A673 (cell line): ENCODE data around the gene RAB23.

Source experiments
- CTCF ChIP-seq: fragments of 300-800, 200-600 bp; sonication (generic); conservative IDR thresholded peaks from 2 replicates; pipeline ENCODE4 v1.5.1; 2017; ENCODE audit warnings: low read depth, mild to moderate bottlenecking, antibody characterized with exemption, low read length, moderate library complexity, mixed read lengths
- EZH2 ChIP-seq: fragments of 200-600 bp; sonication (generic); IDR thresholded peaks from 2 replicates; pipeline ENCODE4 v1.6.1; 2017; ENCODE audit warnings: borderline replicate concordance, low read depth, mild to moderate bottlenecking, mixed read lengths, antibody characterized with exemption, low read length; ENCODE audit not compliant: poor library complexity, severe bottlenecking

- TF ChIP-seq CTCF = no peak
- no peak for TF ChIP-seq EZH2
Measured at GRCh38 chr6:57141451-57142177, 80.5 kb downstream of the RAB23 start.
